ENCODE measurements around the gene MUC4.

GRCh38 chr3:195790901-195791300 is 20.8 kb downstream of the MUC4 start:
- TF ChIP-seq CTCF (conservative IDR thresholded peaks at IDR 0.05) (no peak), ZFX (IDR thresholded peaks at IDR 0.05) (no peak)
